ENCODE data around the gene OR56A5. TPM values are rescaled to one million over a fixed set of nuclear protein-coding genes. Genes with fewer than 3 reads are reported as not detected.
A peak's percentile ranks its signal among the peaks of the same experiment; 100 is the strongest.

Gene OR56A5
- total RNA-seq, 2 donors from 2014 or later = not detected

GRCh38 chr11:5955586-5955985 is 12.7 kb downstream of the OR56A5 start:
- Mint-ChIP-seq H3K36me3 (no peaks in the 10 kb centered on the region), H3K27ac (no peak overlapping the region), H3K9me3 (no peaks in the 10 kb centered on the region)
- no peak for ATAC-seq
- DNase-seq (ENCODE audit: low spot score in 2 of 2) = no peak

GRCh38 chr11:5941951-5942350 is 26.3 kb downstream of the OR56A5 start, which contains the start of gene OR56A3:
OR56A3 (plus strand) TSS chr11:5942251; CDS start chr11:5947347, 5,096 bp downstream.
- DNase-seq (ENCODE audit: low spot score in 2 of 2) (no peak), ATAC-seq (no peak)
- Mint-ChIP-seq H3K9me3 (no peaks in the 10 kb centered on the region), H3K36me3 (no peaks in the 10 kb centered on the region), H3K27ac (no peak within 1 kb of the TSS)

- no peak overlapping the region for H3K27ac Mint-ChIP-seq
- H3K36me3 Mint-ChIP-seq = no peaks in the 10 kb centered on the region
- DNase-seq (ENCODE audit: low spot score in 2 of 2) = no peak
- no peaks in the 10 kb centered on the region for H3K9me3 Mint-ChIP-seq
- no peak for ATAC-seq
Measured at GRCh38 chr11:5940748-5941147, 27.5 kb downstream of the OR56A5 start.

GRCh38 chr11:5938603-5938965 is 29.7 kb downstream of the OR56A5 start:
- DNase-seq (ENCODE audit: low spot score in 2 of 2) = no peak
- Mint-ChIP-seq H3K27ac (no peak overlapping the region), H3K9me3 (no peaks in the 10 kb centered on the region), H3K36me3 (no peaks in the 10 kb centered on the region)
- ATAC-seq = no peak

- H3K27ac Mint-ChIP-seq = no peak overlapping the region
- no peaks in the 10 kb centered on the region for H3K36me3 Mint-ChIP-seq
- DNase-seq (ENCODE audit: low spot score in 2 of 2) (no peak), ATAC-seq (no peak)
- H3K9me3 Mint-ChIP-seq = no peaks in the 10 kb centered on the region
Measured at GRCh38 chr11:5937868-5938602, 30.3 kb downstream of the OR56A5 start.

- no peak for ATAC-seq
- peaks cover 8 to 12% of the 10 kb centered on the region in 2 donors for H3K9me3 Mint-ChIP-seq
- no peak for DNase-seq (ENCODE audit: low spot score in 2 of 2)
- no peak overlapping the region for H3K27ac Mint-ChIP-seq
- H3K36me3 Mint-ChIP-seq = peaks cover 0 to 9% of the 10 kb centered on the region in 2 donors
Measured at GRCh38 chr11:5933116-5933515, 35.2 kb downstream of the OR56A5 start.

- ATAC-seq = no peak
- Mint-ChIP-seq H3K9me3 (peaks cover 8 to 12% of the 10 kb centered on the region in 2 donors), H3K36me3 (peaks cover 0 to 9% of the 10 kb centered on the region in 2 donors), H3K27ac (no peak overlapping the region)
- no peak for DNase-seq (ENCODE audit: low spot score in 2 of 2)
Measured at GRCh38 chr11:5932671-5933070, 35.6 kb downstream of the OR56A5 start.

GRCh38 chr11:5931061-5931460 is 37.2 kb downstream of the OR56A5 start:
- ATAC-seq = no peak
- DNase-seq (ENCODE audit: low spot score in 2 of 2) = no peak
- Mint-ChIP-seq H3K9me3 (peaks cover 12% of the 10 kb centered on the region in 2 donors), H3K27ac (peak overlapping the region in 1 of 2 donors; percentile 50), H3K36me3 (peaks cover 0 to 9% of the 10 kb centered on the region in 2 donors)

GRCh38 chr11:5930614-5931013 is 37.7 kb downstream of the OR56A5 start:
- no peak for ATAC-seq
- no peak for DNase-seq (ENCODE audit: low spot score in 2 of 2)
- Mint-ChIP-seq H3K27ac (no peak overlapping the region), H3K36me3 (peaks cover 0 to 9% of the 10 kb centered on the region in 2 donors), H3K9me3 (peaks cover 12% of the 10 kb centered on the region in 2 donors)

GRCh38 chr11:5929571-5930368 is 38.5 kb downstream of the OR56A5 start:
- no peak for ATAC-seq
- no peak for DNase-seq (ENCODE audit: low spot score in 2 of 2)

GRCh38 chr11:5928811-5929210 is 39.5 kb downstream of the OR56A5 start:
- Mint-ChIP-seq H3K27ac (no peak overlapping the region), H3K36me3 (peaks cover 0 to 9% of the 10 kb centered on the region in 2 donors), H3K9me3 (peaks cover 12 to 24% of the 10 kb centered on the region in 2 donors)
- DNase-seq (ENCODE audit: low spot score in 2 of 2) (no peak), ATAC-seq (no peak)

More at GRCh38 chr11:5929571-5930368, 38.5 kb downstream of the OR56A5 start:
- Mint-ChIP-seq H3K9me3 (peaks cover 12 to 17% of the 10 kb centered on the region in 2 donors), H3K27ac (no peak overlapping the region), H3K36me3 (peaks cover 0 to 9% of the 10 kb centered on the region in 2 donors)

GRCh38 chr11:5928271-5928670 is 40.0 kb downstream of the OR56A5 start:
- no peak for ATAC-seq
- Mint-ChIP-seq H3K36me3 (peaks cover 0 to 9% of the 10 kb centered on the region in 2 donors), H3K9me3 (peaks cover 12 to 24% of the 10 kb centered on the region in 2 donors), H3K27ac (no peak overlapping the region)
- no peak for DNase-seq (ENCODE audit: low spot score in 2 of 2)

GRCh38 chr11:5923794-5924193 is 44.5 kb downstream of the OR56A5 start:
- ATAC-seq = peak in 1 of 2 donors; percentile 7

GRCh38 chr11:5923427-5923776 is 44.9 kb downstream of the OR56A5 start:
- Mint-ChIP-seq H3K27ac (peak overlapping the region in 1 of 2 donors; percentile 53), H3K36me3 (peaks cover 0 to 2% of the 10 kb centered on the region in 2 donors), H3K9me3 (peaks cover 6 to 15% of the 10 kb centered on the region in 2 donors)
- DNase-seq (ENCODE audit: low spot score in 2 of 2) = no peak
- peak; percentile 40 to 57 for ATAC-seq

More at GRCh38 chr11:5923794-5924193, 44.5 kb downstream of the OR56A5 start:
- Mint-ChIP-seq H3K36me3 (peaks cover 0 to 6% of the 10 kb centered on the region in 2 donors), H3K9me3 (peaks cover 10 to 19% of the 10 kb centered on the region in 2 donors), H3K27ac (peak overlapping the region in 1 of 2 donors; percentile 53)
- no peak for DNase-seq (ENCODE audit: low spot score in 2 of 2)

GRCh38 chr11:5922749-5923426 is 45.4 kb downstream of the OR56A5 start:
- Mint-ChIP-seq H3K27ac (no peak overlapping the region), H3K9me3 (peaks cover 3 to 12% of the 10 kb centered on the region in 2 donors), H3K36me3 (no peaks in the 10 kb centered on the region)
- peak in 1 of 2 donors; percentile 10 for DNase-seq (ENCODE audit: low spot score in 2 of 2)
- peak; percentile 70 to 96 for ATAC-seq

All from activated naive CD4-positive, alpha-beta T cell treated with anti-CD3 and anti-CD28 coated beads, Interleukin-2, amount 50 U/mL, for 72 hours (primary cell).